ENCODE measurements around the gene PDE10A.

PDE10A gene

DNA sequence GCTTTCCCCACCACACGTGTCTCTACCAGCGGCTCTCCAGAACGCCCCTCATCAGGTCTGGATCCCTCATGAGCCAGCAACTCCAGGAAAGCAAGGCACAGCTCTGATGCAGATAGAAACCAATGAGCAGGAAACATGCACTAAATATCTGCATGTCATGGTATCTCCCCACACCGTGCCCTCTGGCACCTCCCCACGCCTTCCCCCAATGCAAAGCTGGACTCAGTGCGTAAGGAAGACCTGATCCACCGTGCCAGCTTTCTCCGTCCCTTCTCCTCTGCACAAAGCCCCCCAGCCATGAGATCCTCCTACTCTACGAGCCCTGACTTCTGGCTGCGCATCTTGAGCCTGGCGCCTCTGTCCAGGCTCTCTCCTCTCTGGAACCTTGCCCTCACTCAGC lies 9.4 kb downstream of the PDE10A start:
- no peak for DNase-seq

- DNase-seq: no peak
These were observed 9.8 kb downstream of the PDE10A start for GRCh38 chr6:165653196-165653595.

GRCh38 chr6:165652766-165653165 lies 10.3 kb downstream of the PDE10A start:
- DNase-seq: no peak

- no peak for DNase-seq
These were observed 13.6 kb downstream of the PDE10A start for GRCh38 chr6:165649166-165650137.

GRCh38 chr6:165647041-165647440 lies 16.0 kb downstream of the PDE10A start:
- DNase-seq: no peak

DNA sequence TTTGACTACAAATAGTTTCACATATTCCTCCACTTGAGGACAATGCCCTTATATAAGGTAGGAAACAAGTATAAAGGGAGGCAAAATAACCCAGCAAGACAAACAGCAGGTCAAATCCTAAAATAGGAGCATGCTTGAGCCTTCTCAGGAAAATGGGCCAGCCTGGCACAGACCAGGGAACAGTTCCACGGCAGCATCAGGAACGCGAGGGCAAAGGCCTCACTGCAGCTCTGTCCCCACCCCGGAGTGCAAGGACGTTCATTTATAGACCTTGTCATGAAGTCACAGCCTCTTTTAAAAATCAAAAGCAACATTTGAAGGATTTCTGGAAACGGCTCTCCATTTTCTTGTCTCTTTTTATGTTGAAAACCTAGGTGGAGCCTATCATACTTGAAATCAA lies 17.1 kb downstream of the PDE10A start:
- no peak for DNase-seq

DNA sequence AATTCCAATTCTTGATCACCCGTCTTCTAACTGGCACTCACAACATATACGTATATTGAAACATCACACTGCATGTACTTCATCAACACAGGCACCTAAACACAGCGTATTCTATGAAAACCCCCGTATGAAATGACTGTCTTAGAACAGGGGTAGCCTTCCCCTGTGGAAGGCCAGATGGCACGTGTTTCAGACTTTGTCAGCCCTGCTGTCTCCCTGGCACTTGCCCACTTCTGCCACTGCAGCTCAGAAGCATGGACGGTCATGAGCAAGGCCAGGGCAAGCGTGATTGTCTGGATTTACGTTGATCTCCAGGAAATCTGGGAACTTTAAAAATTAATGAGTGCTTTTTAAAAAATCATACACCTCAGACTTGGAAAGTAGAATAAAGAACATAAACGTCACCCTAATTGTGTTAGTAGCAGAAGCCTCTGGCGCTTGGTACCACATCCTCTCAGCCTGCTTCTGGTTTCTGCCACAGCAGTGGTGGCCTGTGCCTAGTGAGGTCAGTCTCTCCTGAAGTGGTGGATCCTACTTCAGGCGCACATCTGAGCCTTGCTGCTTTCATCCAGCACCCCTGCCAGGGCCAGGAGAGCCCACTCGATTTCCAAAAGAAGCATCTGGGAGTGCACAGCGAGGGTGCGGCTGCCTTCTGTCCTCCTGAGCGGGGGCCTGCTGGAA lies 18.3 kb downstream of the PDE10A start:
- no peak for DNase-seq

GRCh38 chr6:165643015-165643414 lies 20.0 kb downstream of the PDE10A start:
- no peak for DNase-seq

DNA sequence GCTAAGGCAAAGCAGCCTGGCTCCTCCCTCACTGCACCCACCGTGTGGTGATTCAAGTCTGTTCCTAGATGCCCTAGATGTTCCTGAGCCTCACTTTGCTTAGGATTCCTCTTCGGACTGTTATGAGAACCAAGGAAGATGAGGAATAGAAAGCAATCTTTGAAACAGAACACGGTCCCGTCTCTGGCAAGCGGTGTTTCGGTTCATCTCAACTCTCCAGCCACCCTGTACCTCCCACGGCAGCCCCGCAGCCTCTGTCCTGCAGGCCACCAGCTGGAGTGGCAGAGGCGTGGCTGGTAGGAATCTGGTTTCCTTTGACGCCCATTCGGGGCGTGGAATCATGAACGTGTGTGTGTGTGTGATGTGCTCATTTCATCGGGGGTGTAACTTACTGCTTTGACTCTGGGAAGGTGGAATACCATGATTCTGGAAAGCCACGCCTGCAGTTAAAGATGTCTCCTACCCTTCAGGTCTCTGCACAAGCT lies 21.3 kb downstream of the PDE10A start:
- DNase-seq: no peak

- no peak for DNase-seq
These were observed 22.2 kb downstream of the PDE10A start for GRCh38 chr6:165640806-165641205.

DNA sequence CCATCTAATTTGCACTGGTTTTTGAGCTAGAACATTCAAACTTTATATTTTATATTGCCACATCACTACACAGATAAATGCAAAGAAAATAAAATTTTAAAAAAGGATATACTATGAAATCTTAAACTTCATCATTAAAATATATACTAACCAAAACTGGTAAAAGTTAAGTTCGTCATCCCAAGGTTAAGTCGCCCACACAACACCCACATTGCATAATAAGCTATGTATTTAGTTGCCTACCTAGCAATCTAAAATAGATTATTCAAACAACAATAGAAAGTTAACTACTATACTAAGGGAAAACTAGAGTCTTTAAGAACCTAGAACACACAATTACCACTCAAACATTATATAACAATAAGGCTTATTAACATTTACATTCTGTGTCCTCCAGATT lies 24.5 kb downstream of the PDE10A start:
- no peak for DNase-seq

GRCh38 chr6:165637586-165637985 lies 25.5 kb downstream of the PDE10A start:
- DNase-seq: no peak

DNA sequence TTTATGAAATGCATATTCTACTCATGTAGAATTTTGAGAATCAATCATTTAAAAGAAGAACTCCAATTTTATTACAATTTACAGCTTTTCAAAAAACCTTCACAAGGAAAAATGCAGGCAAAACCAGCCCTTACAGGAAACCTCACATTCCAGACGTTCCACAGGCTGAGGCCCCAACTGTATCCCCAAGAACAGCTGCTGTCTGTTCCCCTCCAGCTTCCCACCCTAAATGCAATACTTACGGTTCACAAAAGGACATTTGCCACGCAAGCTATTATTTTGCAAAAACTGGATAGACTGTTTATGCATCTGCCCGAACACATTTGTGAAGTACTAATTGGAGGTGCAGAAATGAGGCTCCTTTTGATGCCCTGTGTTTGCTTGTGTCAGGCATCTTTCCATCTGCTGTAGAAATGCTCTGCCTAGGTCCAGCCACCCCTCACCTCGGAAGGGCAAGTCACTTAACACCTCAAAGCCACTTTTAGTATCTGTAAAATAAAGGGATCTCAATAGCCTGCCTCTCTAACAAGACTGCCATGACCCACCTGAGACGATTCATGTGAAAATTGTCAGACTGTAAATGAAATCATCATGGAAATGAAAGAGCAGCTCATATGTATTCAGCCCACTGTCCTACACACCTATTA lies 26.5 kb downstream of the PDE10A start:
- DNase-seq: no peak

DNA sequence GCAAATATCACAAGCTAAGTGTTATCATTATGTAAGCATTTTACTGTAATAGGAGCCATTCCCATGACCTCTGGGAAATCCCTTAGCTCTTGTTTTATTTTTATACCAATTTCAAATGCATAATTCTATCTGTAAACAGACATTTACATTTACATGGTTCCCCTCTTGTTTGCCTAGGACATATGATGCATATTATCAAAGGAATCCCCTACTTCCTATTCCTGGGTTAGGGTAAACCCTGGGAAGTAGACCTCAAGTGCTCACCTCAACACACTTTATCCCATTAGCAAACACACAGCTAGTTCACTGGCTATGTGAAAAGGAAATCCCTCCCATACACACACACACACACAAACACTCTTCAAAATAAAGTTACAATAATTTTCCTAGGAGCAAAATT lies 27.1 kb downstream of the PDE10A start:
- DNase-seq: no peak

GRCh38 chr6:165634101-165634880 lies 28.8 kb downstream of the PDE10A start:
- no peak for DNase-seq

DNA sequence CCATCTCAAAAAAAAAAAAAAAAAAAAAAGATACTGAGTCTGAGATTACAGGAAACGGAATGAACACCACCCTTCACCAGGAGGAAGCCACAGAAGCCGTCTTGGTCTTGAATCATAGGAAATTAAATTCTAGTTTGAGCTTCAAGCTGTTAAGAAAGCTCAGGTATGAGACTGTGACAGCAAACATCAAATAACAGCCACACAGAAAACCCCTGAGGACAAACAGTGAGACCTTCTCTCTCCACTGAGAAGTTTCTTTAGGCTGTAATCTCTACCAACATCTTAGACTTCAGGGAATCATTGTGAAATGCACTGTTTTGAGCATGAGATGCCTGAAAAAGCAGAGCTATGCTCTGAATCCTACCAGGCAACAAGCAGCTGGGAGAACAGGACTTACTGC lies 30.8 kb downstream of the PDE10A start:
- DNase-seq: no peak

DNA sequence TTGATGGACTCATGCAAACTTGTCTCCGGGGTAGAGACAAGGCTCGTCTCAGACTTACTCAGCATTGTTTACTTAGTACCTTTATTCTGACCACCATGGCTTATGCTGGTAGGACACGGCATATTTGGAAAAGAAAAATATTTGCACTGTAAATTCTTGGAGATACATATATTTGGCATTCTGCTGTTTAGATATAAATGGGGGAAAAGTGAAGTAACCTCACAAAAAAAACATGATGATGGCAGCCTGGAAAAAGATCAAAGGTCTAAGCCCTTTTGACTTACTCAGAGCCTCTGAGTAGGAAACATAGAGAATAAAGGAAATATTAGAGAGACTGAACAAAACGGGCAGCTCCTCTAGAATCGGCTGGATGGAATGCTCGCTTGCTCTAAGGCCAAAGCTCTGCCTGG lies 32.5 kb downstream of the PDE10A start:
- DNase-seq: no peak

DNA sequence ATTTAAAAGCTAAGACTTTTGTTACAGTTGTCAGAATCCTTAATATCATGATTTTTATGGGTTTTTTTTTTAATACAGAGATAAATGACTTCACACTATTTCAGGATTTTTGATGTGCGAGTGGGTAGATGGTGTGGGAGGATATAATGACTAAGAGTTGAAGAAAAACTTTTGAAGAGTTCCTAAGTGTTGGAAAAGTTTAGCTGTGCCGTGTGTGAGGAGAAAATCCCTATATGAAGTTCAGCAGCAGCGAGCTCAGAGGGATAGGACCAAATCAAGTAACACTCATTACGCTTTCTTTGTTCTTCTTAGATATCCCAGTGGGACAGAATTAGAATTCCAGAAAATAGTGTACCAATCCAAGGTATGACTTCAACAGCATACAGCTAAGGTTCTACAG lies 34.1 kb downstream of the PDE10A start:
- no peak for DNase-seq

- DNase-seq: no peak
These were observed 35.7 kb downstream of the PDE10A start for GRCh38 chr6:165627366-165627765.

DNA sequence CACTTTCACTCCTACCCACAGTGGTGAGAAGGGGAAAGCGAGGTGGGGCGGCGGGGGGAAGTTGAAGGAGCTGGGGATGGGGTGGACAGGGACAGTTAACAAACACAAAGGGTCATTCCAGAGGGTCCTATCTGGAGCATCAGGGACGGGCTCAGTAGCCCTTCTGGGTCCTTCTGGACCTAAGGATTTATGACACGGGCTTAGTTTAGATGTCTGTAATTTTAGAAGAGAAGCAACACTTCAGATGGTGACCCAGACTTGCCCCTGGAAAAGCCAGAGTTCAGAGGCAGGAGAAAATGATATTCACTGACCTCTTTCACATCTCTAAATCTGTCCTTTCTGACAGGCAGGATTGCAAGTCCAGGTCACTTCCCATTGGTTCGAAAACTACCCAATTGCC lies 36.3 kb downstream of the PDE10A start:
- DNase-seq: no peak

GRCh38 chr6:165624871-165625639 lies 38.0 kb downstream of the PDE10A start:
- DNase-seq: no peak

- no peak for DNase-seq
These were observed 41.1 kb downstream of the PDE10A start for GRCh38 chr6:165621940-165622339.

All from suppressor macrophage treated with lipopolysaccharide for 4 hours (primary cell).